ENCODE results near the gene TMEM37.

TMEM37 gene

DNA sequence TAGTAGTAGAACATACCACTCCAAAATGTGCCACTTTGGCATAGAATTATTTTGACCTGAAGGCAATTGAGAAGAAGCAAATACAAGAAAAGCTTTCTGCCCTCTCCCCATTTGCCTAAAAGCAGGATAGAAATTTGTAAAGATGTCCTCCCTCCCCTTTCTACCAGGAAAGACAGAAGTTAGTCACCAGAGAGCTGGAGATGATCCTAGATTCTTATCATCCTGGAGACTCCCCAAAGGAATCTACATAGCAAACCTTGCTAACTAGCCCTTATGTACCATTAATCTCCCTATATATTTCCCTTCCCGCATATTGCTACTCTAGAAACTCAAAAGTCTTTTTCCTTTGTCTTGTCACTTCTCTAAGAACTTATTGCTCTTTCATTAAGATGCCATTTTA is 12.6 kb upstream of the TMEM37 start:
- no peak for DNase-seq

GRCh38 chr2:119419803-119420508 is 11.7 kb upstream of the TMEM37 start:
- DNase-seq, result peak in 3 of 4 experiments; percentile 36 to 57 (median 42)

DNA sequence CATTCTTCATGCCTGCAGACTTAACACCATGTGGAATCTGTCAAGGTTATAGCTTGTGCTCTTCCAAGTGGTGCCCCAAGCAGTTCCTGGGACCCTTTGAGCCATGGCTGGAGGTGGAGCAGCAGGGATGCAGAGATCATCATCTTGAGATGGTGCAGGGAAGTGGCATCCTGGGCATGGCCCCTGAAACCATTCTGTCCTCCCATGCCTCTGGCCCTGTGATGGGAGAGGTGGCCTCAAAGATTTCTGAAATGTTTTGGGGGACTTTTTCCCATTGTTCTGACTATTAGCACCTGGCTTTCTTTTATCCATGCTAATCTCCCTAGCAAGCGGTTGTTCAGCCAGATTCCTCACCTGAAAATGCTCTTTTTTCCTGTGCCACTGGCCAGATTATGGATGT is 10.3 kb upstream of the TMEM37 start:
- DNase-seq, result no peak

DNA sequence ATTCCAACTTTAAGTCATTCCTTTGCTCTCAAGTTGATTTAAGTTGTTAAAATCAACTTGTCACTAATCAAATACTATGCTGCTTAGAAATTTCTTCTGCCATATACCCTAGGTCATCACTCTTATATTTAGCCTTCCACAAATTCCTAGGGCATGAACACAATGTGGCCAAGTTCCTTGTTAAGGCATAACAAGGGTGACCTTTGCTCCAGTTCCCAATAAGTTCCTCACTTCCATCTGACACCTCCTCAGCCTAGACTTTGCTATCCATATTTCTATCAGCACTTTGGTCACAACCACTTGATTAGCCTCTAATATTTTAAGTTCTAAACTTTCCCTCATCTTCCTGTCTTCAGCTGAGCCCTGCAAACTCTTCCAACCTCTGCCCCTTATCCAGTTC is 9.9 kb upstream of the TMEM37 start:
- DNase-seq, result peak in 2 of 4 experiments; percentile 40 to 43

DNA sequence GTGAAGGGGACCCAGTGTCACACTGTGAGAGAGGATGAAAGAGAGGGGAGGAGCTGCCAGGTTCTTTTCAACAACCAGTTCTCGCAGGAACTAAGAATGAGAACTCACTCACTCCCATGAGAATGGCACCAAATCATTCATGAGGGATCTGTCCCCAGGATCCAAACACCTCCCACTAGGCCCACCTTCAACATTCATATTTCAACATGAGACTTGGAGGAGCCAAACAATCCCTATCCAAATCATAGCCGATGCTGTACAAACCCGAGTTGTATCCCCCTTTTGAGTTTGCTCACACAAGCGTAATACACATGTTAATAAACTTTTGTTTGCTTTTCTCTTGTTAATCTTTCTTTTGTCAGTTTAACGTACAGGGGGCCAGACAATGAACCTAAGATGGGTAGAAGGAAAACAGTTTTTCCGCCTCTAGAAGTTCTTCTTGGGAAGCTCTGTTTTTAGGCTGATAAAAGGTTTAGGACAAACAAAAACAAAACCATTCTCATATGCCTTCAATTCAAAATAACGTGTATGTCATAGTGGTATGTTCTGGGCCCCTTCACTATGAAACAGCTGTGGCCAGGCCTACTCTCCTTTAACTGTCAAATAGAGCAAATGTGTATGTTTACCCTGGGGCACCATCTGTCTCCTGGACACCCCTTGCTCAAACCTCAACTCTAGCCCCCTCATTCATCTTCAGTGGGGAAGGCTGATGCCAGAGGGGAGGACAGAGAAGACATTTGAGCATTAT is 9.1 kb upstream of the TMEM37 start:
- DNase-seq, result no peak

- no peak for DNase-seq
Observed at GRCh38 chr2:119423108-119423444, 8.6 kb upstream of the TMEM37 start.

GRCh38 chr2:119423811-119424210 is 7.8 kb upstream of the TMEM37 start:
- DNase-seq, result no peak

DNA sequence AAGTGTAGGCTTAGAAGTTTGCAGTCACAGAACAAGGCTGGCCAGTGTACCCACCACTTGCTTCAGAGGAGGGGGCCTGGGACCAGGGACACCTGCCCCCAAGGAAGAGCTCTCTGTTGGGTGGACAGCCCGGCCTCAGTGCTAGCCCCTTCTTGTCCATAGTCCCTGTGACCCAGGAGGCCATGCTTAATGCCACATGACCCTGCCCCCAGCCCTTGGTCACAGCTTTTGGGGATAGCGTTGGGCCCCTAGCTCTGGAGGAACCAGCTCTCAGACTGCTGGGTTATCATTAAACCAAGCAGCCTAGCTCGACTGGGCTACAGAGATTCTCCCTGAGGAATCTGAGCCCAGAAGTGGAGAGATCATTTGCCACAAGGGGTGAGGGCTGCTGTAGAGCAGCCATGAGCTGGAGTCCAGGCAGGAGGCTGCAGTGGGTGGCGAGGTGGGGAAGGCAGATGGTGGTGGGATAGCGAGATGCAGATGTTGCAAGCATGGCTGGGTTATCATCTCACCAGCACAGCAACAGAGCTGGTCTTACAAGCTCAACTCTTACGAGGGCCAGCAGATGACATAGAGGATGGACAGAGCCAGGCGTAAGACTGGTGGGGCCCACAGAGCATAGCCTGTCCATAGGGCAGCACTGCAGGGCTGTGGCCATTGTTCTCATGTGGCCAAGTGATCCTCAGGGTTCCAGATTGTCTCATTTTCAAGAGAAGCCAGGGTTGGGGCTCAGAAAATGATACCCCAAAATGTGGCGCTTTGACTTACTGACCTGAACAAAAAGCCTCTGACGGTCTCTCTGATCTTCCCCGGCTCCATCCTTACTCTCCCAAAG is 7.2 kb upstream of the TMEM37 start:
- DNase-seq, result no peak

GRCh38 chr2:119425119-119425405 is 6.6 kb upstream of the TMEM37 start:
- DNase-seq, result no peak

- DNase-seq, result no peak
Observed at GRCh38 chr2:119425620-119426395, 5.8 kb upstream of the TMEM37 start.

DNA sequence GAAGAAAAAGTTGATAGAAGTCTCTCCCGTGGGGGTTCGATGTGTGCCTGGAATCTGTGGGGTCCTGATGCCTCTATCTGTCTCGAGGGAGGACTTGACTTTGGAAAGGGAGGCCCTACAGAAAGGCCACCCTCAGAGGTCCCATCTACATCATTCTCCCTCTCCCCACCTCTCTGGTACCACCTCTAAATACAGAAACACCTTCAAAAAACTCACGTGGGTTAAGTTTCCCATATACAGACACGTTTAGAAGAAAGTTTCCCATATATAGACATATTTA is 5.3 kb upstream of the TMEM37 start:
- DNase-seq, result no peak

- DNase-seq, result peak; percentile 48 to 74 (median 62)
Observed at GRCh38 chr2:119426801-119427395, 4.8 kb upstream of the TMEM37 start.

DNA sequence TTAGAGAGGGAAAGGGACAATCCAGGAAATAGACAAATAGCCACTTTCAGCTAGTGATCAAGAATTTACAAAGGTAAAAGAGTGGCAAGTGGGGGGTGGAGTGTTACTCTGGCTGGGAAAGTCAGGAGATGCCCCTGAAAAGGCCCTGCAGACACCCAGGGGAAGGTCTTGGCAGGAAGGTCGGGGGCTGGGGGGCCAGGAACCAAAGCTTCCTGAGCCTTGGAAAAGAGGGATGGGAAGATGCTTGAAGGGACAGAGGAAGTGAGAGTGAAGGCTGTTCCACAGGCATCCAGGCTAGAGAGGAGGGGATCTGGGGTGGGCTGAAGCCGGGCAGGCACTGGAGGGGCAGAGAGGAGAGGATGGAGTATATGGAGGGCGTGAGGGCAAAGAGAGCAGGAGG is 3.9 kb upstream of the TMEM37 start:
- no peak for DNase-seq

DNA sequence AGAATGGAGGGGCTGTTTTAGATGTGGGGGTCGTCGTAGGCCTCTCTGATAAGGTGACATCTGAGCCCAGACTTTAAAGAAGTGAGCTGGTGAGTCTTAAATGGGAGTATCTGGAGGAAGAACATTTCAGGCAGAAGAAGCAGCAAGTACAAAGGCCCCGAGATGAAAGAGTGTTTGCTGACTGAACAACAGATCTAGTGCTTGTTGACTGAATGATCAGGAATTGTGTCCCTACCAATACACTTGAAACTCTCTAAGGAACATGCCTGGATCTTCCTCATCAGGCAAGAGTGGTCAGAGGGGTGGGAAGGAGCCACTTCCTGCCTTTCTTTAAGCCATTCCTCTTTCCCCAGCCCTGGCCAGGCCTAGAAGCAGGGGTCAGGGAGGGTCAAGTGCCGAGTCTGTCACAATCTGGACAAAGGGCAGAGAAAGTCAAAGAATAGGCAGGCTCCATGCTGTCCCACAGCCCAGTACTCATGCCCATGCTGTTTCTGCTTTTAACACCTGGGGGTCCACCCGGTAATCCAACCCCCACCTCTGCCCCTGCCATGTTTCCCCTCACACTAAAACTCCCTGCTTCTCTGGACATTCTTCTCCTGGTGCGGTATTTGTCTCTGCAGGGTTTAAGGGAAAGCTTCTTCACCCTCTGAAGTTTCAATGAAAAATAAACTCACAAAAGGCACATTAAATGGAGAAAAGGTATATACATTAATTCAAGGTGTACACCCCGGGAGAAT is 3.0 kb upstream of the TMEM37 start:
- peak; percentile 79 to 87 (median 85) for DNase-seq

GRCh38 chr2:119429225-119429981 is 2.3 kb upstream of the TMEM37 start:
- DNase-seq, result peak; percentile 75 to 95 (median 86)

DNA sequence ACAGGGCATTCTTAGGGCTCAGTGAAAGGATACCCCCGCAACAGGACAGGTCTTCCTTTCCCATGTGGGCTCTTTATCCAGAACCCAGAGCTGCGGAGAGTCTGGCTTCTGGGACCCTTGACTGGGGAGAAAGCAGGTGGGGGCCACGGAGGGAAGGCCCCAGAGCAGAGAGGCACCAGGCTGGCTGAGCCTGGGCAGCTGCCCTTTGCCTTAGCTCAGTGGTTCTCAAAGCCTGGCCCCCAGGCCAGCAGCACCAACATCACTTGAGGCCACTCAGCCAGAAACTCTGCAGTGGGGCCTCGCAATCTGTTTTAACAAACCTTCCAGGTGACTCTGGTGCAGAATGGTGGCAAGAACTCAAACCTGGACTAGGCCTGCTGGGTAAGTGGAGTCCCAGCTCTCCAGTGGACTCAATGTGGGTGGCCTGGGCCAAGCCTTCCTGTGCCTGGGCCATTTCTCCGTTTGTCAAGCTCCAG is 1.6 kb upstream of the TMEM37 start:
- DNase-seq, result no peak

DNA sequence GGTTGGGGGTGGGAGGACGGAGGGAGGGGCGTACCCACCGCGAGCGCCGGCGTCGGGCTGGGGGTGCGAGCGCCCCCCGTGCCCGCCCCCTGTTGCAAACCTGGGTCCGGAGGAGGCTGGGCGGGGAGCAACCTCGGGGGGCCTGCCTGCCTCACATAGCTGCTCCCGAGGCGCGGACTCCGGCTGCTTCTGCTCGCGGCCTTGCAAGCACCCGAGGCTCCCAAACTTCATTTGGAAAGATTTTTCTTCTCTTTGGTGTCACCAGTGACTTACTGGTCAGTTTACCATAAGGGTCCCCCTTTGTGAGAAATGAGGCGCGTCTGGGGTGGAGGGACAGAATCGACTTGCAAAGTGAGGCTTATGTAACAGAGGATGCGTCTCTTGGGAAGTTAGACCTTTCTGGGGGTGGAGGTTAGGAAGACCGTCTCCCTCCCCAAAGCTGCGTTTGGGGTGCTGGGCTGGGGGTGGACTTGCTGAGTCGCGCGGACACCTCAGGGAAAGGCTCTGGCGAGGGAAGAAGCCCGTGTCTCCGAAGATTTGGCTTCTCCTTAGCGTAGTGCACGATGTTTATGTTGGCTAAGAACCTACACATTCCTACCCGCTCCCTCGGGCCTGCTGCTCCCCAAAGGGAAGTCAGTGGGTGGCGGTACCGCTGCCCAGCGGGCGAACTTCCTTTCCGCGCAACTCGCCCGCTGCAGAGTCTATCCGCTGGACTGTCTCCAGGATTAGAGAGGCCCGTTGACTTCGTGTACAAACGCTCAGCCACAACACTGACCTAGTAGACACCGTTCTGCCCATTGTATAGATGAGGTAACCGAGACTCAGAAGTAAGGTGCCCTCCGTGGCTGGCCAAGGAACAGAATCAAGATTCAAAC is 559 bp downstream of the TMEM37 start:
- peak; percentile 80 to 92 (median 88) for DNase-seq

- DNase-seq, result no peak
Observed at GRCh38 chr2:119432851-119433522, 1.3 kb downstream of the TMEM37 start.

GRCh38 chr2:119433636-119434327 is 2.1 kb downstream of the TMEM37 start:
- no peak for DNase-seq
